ENCODE results near the gene RMDN3. TPM values are rescaled to one million over a fixed set of nuclear protein-coding genes. Genes with fewer than 3 reads are reported as not detected.

Gene RMDN3
- total and polyA plus RNA-seq, 9 of the 15 experiments (the other 6 are each of a cell fraction or from before 2014, with no cell fraction given), result 8.1 to 38.2 (median 25.9) TPM

DNA sequence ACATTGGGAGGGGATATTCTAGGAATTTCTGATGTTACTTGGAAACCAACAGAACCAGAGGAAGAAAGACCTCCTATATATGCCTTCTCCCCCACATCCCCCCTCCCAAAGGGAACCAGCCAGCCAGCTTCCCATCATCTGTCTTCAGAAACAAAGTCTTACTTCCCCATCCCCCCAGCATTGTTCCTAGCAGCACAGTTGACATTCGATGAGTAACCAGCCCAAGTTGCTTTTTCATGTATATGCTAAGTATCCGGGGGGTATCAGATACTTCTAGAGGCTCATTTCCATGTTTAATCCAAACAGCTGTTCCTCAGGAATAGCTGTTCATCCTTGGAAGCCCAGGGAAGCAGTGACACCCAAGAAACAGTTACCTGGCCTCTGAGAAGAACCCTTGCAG lies 16.0 kb downstream of the RMDN3 start (continued):
- TF ChIP-seq, protein P1, sequence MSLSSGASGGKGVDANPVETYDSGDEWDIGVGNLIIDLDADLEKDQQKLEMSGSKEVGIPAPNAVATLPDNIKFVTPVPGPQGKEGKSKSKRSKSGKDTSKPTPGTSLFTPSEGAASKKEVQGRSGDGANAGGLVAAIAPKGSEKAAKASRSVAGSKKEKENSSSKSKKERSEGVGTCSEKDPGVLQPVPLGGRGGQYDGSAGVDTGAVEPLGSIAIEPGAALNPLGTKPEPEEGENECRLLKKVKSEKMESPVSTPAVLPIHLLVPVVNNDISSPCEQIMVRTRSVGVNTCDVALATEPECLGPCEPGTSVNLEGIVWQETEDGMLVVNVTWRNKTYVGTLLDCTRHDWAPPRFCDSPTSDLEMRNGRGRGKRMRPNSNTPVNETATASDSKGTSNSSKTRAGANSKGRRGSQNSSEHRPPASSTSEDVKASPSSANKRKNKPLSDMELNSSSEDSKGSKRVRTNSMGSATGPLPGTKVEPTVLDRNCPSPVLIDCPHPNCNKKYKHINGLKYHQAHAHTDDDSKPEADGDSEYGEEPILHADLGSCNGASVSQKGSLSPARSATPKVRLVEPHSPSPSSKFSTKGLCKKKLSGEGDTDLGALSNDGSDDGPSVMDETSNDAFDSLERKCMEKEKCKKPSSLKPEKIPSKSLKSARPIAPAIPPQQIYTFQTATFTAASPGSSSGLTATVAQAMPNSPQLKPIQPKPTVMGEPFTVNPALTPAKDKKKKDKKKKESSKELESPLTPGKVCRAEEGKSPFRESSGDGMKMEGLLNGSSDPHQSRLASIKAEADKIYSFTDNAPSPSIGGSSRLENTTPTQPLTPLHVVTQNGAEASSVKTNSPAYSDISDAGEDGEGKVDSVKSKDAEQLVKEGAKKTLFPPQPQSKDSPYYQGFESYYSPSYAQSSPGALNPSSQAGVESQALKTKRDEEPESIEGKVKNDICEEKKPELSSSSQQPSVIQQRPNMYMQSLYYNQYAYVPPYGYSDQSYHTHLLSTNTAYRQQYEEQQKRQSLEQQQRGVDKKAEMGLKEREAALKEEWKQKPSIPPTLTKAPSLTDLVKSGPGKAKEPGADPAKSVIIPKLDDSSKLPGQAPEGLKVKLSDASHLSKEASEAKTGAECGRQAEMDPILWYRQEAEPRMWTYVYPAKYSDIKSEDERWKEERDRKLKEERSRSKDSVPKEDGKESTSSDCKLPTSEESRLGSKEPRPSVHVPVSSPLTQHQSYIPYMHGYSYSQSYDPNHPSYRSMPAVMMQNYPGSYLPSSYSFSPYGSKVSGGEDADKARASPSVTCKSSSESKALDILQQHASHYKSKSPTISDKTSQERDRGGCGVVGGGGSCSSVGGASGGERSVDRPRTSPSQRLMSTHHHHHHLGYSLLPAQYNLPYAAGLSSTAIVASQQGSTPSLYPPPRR (CRISPR knock-in tag; IDR thresholded peaks at IDR 0.05; ENCODE audit: borderline replicate concordance), result no peak
- no peak for TF ChIP-seq ARID1B (IDR thresholded peaks at IDR 0.05)
- no peak for TF ChIP-seq ETV6 (IDR thresholded peaks at IDR 0.05; ENCODE audit: borderline replicate concordance in 1 of 2, low read depth in 2 of 2, low read length in 1 of 2)
- TF ChIP-seq ETV6 (CRISPR knock-in tag; IDR thresholded peaks at IDR 0.05; ENCODE audit: borderline replicate concordance), result no peak
- TF ChIP-seq, protein P2, sequence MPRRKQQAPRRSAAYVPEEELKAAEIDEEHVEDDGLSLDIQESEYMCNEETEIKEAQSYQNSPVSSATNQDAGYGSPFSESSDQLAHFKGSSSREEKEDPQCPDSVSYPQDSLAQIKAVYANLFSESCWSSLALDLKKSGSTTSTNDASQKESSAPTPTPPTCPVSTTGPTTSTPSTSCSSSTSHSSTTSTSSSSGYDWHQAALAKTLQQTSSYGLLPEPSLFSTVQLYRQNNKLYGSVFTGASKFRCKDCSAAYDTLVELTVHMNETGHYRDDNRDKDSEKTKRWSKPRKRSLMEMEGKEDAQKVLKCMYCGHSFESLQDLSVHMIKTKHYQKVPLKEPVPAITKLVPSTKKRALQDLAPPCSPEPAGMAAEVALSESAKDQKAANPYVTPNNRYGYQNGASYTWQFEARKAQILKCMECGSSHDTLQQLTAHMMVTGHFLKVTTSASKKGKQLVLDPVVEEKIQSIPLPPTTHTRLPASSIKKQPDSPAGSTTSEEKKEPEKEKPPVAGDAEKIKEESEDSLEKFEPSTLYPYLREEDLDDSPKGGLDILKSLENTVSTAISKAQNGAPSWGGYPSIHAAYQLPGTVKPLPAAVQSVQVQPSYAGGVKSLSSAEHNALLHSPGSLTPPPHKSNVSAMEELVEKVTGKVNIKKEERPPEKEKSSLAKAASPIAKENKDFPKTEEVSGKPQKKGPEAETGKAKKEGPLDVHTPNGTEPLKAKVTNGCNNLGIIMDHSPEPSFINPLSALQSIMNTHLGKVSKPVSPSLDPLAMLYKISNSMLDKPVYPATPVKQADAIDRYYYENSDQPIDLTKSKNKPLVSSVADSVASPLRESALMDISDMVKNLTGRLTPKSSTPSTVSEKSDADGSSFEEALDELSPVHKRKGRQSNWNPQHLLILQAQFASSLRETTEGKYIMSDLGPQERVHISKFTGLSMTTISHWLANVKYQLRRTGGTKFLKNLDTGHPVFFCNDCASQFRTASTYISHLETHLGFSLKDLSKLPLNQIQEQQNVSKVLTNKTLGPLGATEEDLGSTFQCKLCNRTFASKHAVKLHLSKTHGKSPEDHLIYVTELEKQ (CRISPR knock-in tag; IDR thresholded peaks at IDR 0.05), result no peak
- peak; percentile 11; the same call in 1 of the 2 replicates for TF ChIP-seq POLR2AphosphoS5 (IDR thresholded peaks at IDR 0.05; ENCODE audit: control insufficient read depth, insufficient read depth, low read depth, low read length)

All from K562 (cell line).